GM18498 (cell line): ENCODE results near the gene ADGRB2.

Source experiments
- ATAC-seq: cut with Tn5 transposase; IDR thresholded peaks from one replicate; pipeline ENCODE4 v1.9.1; 2021; ENCODE audit warnings: mild to moderate bottlenecking, moderate library complexity; ENCODE audit not compliant: unreplicated experiment

Gene ADGRB2

GRCh38 chr1:31782421-31783410 lies 18.6 kb upstream of the ADGRB2 start:
- no peak for ATAC-seq

- ATAC-seq = no peak
Measured at GRCh38 chr1:31781756-31782371, 17.7 kb upstream of the ADGRB2 start.

- no peak for ATAC-seq
Measured at GRCh38 chr1:31781138-31781755, 17.1 kb upstream of the ADGRB2 start.

GRCh38 chr1:31780632-31781031 lies 16.5 kb upstream of the ADGRB2 start:
- no peak for ATAC-seq

GRCh38 chr1:31779687-31780086 lies 15.5 kb upstream of the ADGRB2 start:
- ATAC-seq = no peak

- ATAC-seq = no peak
Measured at GRCh38 chr1:31778763-31779488, 14.8 kb upstream of the ADGRB2 start.

- ATAC-seq = no peak
Measured at GRCh38 chr1:31776516-31776915, 12.4 kb upstream of the ADGRB2 start.

- no peak for ATAC-seq
Measured at GRCh38 chr1:31776032-31776431, 11.9 kb upstream of the ADGRB2 start.

- no peak for ATAC-seq
Measured at GRCh38 chr1:31775210-31775999, 11.3 kb upstream of the ADGRB2 start.

GRCh38 chr1:31774495-31774894 lies 10.4 kb upstream of the ADGRB2 start:
- ATAC-seq = no peak

GRCh38 chr1:31773861-31774260 lies 9.7 kb upstream of the ADGRB2 start:
- no peak for ATAC-seq

GRCh38 chr1:31772669-31773248 lies 8.6 kb upstream of the ADGRB2 start:
- ATAC-seq = no peak

- no peak for ATAC-seq
Measured at GRCh38 chr1:31771891-31772668, 7.9 kb upstream of the ADGRB2 start.

- no peak for ATAC-seq
Measured at GRCh38 chr1:31769720-31770390, 5.7 kb upstream of the ADGRB2 start.

GRCh38 chr1:31768939-31769704 lies 5.0 kb upstream of the ADGRB2 start:
- ATAC-seq = no peak

GRCh38 chr1:31768407-31768907 lies 4.3 kb upstream of the ADGRB2 start:
- no peak for ATAC-seq

GRCh38 chr1:31767225-31767624 lies 3.1 kb upstream of the ADGRB2 start:
- ATAC-seq = no peak

- ATAC-seq = no peak
Measured at GRCh38 chr1:31765516-31765915, 1.4 kb upstream of the ADGRB2 start.
